OCI-M2 (cell line): Measurements from ENCODE around the gene MARS2.
"Not testable (repeated sequence)": the region's sequence is repeated elsewhere in the genome, so short reads cannot be mapped to it uniquely, and the experiment has no call there.

Experiments
- DNase-seq: peaks from one replicate; lab custom pipeline; 2025; ENCODE audit not compliant: unreplicated experiment; lab: John Stamatoyannopoulos, UW

The MARS2 gene

DNA sequence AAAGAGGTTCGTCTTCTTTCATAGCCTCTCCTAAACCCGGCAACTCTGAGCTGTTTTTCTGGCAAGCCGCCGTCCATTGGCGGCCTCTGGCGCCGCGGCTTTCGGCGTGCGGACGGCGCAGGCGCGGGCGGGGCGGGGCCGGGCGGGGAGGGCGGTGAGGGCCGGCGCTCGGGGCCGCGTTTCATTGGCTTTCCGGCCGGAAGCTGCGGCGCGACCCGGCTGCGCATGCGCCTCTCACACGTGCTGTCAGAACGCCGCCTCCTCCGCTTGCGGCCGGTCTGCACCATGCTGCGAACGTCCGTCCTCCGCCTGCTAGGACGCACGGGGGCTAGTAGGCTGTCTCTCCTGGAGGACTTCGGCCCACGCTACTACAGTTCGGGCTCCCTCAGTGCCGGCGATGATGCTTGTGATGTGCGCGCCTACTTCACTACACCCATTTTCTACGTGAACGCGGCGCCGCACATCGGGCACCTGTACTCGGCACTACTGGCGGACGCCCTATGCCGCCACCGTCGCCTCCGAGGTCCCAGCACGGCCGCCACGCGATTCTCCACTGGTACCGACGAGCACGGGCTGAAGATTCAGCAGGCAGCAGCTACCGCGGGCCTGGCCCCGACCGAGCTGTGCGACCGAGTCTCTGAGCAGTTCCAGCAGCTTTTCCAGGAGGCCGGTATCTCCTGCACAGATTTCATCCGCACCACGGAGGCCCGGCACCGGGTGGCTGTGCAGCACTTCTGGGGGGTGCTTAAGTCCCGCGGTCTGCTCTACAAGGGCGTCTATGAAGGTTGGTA lies at the start of gene MARS2:
Gene MARS2, plus strand, starts transcription at position 249 of the 791 bp plus-strand sequence. Its CDS starts 37 bp downstream, at position 286.
- DNase-seq, result peak; percentile 78

DNA sequence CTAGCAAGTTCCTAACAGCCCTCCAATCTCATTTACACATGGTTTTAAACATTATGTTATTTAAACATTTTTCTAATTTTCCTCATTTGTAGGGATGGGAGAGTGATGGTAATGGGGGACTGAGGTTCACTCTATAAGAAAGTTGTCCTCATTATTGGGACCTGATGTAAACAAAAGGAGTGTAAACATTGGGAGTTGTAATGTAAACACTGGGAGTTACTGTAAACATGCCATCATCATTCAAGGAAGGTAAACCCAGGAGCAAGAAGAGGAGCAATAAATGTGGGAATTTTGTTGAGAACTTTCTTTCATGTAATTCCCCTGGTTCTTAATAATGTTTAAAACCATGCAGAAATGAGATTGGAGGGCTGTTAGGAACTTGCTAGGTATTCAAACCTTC lies 47.6 kb upstream of the MARS2 start:
- no peak for DNase-seq

DNA sequence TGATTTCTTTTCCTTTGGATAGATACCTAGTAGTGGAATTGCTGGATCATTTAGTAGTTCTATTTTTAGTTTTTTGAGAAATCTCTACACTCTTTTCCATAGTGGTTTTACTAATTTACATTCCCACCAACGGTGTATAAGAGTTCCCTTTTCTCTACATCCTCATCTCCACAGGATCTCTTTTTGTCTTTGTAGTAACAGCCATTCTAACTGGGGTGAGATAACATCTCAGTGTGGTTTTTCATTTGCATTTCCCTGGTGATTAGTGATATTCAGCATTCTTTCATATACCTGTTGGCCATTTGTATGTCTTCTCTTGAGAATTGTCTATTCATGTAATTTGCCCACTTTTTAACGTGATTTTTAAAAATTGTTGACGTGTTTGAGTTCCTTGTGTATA lies 43.5 kb upstream of the MARS2 start:
- DNase-seq, result no peak

DNA sequence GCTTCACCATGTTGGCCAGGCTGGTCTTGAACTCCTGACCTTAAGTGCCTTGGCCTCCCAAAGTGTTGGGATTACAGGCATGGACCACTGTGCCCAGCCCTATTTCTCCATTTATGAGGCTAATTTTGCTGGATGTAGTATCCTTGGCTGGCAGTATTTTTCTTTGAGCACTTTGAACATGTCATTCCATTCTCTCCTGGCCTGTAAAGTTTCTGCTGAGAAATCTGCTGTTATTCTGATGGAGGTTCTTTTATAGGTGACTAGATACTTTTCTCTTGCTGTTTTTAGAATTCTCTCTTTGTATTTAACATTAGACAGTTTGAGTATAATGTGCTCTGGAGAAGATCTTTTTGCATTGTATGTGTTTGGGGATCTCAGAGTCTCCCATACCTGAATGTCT lies 38.9 kb upstream of the MARS2 start:
- no peak for DNase-seq

DNA sequence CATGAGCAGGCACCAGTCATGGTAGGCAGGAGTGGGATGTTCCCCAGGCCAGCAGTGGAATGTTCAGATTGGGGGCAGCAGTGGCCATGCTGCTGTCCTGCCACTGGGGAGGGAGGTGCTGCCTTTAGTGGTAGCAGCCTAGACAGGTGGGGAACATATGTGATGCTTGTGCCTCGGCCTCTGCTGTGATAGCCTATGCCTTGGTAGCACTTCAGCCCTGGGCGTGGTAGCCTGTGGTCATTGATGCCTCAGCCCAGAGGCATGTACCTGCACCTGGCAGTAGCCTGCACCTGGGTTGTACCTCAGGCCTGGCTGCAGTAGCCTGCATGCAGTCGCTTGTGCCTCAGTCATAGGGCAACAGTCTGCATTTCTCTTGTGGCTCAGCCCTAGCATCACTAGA lies 36.9 kb upstream of the MARS2 start:
- no peak for DNase-seq

DNA sequence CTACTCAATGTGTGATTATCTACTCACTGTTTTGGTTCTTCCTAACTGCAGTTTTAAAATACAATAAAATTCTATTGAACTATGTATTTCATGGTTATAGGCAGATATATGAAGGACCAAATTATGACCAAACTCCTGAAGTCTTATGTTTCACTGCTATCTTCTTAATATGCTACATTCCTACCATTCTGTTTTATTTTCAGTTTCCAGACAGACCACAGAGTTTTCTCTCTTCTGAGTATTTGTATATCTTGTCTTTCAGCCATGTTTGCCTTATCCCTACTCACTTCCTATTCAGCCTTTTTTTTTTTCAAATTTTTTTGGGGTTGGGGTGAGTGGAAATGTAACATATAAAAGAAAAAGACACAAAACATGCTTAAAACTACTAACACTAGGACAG lies 36.1 kb upstream of the MARS2 start:
- no peak for DNase-seq

DNA sequence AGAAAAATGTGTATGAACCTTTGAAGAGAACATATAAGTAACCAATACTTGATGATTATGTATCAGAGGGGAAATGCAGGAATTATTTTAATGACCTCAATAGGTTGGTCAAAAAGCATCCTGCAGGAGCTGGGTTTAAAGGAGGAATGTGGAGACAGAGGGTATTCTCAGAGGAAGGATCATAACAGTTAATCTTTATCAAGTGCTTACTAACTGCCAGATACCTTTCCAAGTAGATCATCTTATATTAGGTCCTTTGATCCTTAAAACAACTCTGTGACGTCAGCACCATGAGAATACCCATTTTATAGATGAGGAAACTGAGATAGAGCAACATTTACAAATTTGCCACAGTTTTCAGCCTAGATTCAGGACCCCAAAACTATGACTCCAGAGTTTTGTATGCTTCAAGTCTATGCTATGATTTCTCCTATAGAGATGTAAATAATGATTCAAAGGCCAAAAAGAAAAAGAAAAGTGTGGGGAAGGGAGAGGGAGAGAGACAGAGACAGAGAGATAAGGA lies 32.7 kb upstream of the MARS2 start:
- DNase-seq, result no peak

DNA sequence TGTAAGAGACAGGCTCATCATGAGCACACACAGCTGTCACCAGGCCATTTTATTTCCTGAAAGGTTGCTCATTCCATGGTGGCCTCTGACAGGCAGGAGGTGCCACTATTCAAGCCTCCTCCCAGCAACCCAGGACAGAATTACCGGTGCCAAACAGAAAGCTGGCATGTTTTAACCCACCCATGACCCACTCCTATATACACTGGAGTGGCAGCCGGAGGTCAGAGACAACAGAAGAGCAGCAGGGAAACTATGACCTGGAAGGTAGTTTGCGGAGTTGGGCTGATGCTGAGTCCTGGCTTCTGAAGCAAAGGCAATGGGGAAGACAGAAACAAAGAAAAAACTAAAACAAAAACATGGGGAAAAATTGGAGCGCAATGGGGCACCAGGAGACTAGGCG lies 32.1 kb upstream of the MARS2 start:
- DNase-seq, result no peak

DNA sequence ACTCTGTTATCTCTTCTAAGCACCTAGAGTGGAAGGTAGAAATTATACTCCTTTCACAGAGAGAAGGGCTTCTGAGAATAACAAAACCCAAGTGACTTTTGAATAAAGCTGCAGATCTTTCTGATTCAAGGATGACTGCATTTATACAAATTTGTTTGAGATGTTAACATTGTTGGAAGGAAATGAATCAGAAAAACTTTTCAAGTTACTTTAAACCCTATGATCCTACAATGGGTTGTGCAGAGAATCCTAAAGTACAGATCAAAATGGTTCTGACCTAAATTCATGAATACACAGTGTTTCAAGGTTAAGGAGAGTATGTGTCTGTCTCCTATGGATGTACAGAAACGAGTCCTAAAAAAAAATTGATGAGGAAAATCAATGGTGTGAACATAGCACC lies 31.6 kb upstream of the MARS2 start:
- DNase-seq, result no peak

DNA sequence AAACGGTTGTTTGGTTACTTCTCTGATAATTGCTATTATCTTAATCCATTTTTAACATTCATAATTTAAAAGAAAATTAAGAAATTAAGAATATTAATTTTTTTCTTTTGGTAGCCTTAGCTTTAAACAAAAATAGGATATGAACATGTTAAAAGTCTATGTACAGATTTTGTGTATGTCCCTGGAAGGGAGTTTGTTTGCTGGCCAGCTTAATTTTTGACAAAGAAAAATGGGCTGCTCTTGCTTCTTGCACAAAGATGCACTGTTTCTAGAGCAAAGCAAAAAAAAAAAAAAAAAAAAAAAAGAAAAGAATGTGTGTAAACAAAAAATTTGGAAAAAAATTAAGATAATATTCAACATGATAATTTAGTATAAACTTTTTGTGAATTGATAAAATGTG lies 31.1 kb upstream of the MARS2 start:
- no peak for DNase-seq

DNA sequence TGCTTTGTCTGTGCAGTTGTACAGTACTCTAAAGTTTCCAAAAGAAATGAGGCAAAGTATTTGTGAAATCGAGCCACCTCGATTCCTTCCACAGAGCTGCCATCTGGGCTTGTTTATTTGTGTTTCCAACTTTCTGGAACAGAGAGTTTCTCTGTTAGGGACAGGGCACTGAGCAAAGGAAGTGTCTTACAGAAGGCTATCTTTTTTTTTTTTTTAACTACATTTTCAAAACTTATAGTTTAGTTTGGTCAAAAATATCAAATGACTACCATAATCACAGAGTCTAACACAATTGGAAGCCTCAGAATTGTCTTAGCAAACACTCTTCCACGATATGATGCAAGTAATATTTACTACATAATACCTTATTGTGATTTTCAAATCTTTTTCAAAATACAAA lies 30.6 kb upstream of the MARS2 start:
- no peak for DNase-seq

DNA sequence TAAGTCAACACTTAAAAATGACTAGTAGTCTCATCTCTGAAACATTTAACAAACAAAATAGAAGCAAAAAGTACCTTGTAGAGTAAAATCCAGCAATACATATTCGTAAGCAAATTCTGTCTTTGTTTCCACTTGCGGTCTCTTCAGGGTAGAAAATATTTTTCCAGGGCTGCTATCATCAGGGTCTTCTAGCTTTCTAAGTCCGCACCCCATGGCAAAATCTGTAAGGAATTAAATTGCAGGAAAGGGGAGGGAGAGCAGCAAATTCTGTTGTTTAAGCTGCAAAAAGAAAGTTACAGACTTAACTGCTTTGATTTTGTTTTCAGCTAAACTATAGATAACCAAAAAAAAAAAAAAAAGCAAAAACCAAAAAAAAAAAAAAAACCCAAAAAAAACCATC lies 29.9 kb upstream of the MARS2 start, which contains the start of gene RFTN2:
Gene RFTN2, minus strand, starts transcription at position 342 of the 400 bp plus-strand sequence. Its CDS starts 129 bp downstream, at position 213.
- DNase-seq, result no peak

DNA sequence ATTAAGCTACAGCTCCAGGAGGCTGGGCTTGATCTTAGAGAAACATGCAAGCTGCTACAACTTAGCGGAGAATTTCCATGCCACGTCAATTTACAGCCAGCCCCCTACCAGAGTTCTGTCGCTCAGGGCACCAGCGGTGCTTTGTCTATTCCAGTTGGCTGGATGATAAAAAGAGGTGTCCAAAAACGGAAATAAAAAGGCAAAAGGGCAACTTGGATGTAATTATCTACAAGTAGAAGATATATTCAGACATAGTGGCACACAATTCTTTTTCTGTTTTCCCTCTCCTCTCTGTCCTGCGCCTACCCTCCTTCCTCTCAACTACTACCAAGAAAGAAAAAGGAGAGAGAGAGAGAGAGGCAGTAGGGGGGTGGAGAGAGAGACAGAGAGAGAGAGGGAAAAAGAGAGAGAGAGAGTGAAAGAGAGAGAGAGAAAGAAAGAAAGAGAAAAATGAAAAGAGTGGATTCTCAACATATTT lies 29.4 kb upstream of the MARS2 start:
- no peak for DNase-seq

DNA sequence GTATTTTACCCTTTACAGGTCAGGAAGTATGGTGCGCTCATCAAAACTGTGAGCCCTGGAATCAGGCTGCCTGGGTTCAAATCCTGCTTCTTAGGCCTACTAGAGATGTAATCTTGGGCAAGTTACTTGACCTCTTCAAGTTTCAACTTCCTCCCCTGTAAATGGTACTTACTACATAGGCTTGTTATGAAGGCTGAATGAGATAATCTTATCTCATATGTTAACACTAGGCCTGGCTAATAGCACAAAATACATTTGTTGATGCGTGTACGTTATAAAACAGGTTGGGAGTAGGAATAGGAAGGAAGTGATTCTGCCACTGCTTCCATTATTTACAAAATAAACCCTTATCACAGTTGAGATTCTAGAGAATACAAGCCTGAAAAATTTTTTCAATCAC lies 28.1 kb upstream of the MARS2 start:
- DNase-seq, result no peak

DNA sequence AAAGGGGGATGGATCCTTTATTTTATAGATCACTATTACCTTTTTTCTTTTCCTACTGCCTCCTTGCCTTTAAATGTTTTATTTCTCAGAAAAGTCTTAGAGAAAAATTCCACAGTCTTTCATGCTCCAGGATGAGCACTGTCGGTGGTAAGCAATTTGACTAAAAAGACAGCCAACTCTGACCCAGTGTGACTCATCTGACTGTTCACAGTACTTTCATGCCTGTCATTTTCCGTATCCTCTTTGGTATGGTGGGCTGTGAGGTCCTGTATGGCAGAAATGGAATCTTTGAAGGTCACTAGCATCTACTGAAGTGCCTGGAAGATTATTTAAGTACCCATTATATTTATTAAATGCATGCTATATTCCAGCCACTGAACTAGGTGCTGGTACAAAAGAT lies 27.7 kb upstream of the MARS2 start:
- no peak for DNase-seq

DNA sequence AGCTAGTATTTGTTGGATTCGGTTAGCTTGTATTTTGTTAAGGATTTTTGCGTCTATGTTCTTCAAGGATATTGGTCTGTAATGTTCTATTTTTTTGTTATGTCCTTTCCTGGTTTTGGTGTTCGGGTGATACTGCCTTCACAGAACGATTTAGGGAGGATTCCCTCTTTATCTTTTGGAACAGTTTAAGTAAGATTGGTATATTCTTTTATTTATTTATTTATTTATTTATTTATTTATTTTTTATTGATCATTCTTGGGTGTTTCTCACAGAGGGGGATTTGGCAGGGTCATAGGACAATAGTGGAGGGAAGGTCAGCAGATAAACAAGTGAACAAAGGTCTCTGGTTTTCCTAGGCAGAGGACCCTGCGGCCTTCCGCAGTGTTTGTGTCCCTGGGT lies 10.0 kb upstream of the MARS2 start:
- not testable (repeated sequence) for DNase-seq

DNA sequence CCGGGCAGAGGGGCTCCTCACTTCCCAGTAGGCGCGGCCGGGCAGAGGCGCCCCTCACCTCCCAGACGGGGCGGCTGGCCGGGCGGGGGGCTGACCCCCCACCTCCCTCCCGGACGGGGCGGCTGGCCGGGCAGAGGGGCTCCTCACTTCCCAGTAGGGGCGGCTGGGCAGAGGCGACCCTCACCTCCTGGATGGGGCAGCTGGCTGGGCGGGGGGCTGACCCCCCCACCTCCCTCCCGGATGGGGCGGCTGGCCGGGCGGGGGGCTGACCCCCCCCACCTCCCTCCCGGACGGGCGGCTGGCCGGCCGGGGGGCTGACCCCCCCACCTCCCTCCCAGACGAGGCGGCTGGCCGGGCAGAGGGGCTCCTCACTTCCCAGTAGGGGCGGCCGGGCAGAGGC lies 9.2 kb upstream of the MARS2 start:
- not testable (repeated sequence) for DNase-seq

DNA sequence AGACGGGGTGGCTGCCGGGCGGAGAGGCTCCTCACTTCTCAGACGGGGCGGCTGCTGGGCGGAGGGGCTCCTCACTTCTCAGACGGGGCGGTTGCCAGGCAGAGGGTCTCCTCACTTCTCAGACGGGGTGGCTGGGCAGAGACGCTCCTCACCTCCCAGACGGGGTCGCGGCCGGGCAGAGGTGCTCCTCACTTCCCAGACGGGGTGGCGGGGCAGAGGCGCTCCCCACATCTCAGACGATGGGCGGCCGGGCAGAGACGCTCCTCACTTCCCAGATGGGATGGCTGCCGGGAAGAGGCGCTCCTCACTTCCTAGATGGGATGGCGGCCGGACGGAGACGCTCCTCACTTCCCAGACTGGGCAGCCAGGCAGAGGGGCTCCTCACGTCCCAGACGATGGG lies 8.6 kb upstream of the MARS2 start:
- not testable (repeated sequence) for DNase-seq

DNA sequence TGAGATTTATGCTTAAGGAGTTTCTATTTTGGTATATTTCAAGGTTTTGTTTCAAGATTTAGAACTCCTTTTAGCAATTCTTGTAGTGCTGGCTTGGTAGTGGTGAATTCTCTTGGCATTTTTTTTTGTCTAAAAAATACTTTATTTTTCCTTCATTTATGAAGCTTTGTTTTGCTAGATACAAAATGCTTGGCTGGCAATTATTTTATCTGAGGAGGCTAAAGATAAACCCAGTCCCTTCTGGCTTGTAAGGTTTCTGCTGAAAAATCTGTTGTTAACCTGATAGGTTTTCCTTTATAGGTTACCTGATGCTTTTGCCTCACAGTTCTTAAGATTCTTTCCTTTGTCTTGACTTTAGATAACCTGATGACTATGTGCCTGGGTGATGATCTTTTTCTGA lies 5.4 kb upstream of the MARS2 start:
- DNase-seq, result not testable (repeated sequence)

DNA sequence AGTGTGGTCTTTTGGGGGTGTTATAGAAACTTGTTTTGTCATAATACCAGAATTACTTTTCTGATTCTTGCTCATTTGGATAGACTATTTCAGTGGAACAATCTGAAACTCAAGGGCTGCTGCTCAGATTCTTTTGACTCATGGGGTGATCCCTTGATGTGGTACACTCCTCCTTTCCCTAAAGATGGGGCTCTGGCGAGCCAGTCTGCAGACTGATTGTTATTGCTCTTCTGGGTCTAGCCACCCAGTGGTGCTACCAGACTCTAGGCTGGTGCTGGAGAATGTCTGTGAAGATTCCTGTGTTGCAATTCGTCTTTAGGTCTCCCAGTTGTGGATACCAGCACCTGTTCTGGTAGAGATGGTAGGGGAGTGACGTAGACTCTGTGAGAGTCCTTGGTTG lies 4.2 kb upstream of the MARS2 start:
- DNase-seq, result no peak

DNA sequence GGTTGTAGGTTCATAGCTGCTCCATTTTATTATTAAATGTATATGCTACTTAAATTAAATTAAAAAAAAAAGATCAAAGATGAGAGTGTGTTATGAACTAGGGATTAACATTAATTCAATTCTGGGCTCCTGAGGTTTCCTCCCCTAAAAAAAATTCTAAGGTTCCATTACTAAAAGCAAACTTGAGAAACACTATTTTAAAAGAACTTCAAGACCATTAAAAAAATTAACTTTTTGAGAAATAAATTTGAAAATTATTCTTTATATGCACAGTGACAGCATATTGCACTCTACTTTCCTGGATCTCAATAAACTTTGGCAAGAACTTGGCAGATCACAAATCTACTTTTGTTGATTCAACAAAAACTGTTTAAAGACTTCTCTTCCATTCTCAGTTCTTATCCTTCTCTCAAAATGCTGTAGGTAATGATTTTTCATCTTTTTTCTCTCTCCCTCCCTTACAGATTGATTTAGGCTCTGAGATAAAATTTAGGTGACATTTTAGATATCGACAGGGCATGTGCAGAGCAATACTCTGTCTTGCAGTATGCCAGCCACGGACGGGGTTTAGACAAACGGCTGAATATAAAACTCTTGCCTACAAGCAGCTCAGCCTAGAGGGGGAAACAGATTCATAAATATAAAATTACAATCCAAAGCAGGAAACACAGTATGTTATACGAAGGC lies 592 bp upstream of the MARS2 start:
- peak; percentile 78 for DNase-seq
